HG02571 (cell line): Measurements from ENCODE around the gene KCTD21.
"Not testable (repeated sequence)": the region's sequence is repeated elsewhere in the genome, so short reads cannot be mapped to it uniquely, and the experiment has no call there.

ENCODE experiments used
- ATAC-seq: cut with Tn5 transposase; IDR thresholded peaks from one replicate; pipeline ENCODE4 v1.9.1; 2021; ENCODE audit warnings: mild to moderate bottlenecking, moderate library complexity; ENCODE audit not compliant: unreplicated experiment

Gene KCTD21

GRCh38 chr11:78188286-78189173, at the start of gene KCTD21, which contains the start of gene USP35:
Gene KCTD21 (minus strand): TSS chr11:78188626. CDS start chr11:78174554, 14,072 bp downstream.
Gene USP35 (plus strand): TSS chr11:78188919. CDS start chr11:78196246, 7,327 bp downstream.
- peak; percentile 92 for ATAC-seq

- ATAC-seq: no peak
These were observed 49.0 kb upstream of the KCTD21 start for GRCh38 chr11:78237293-78238046.

GRCh38 chr11:78234006-78234405, 45.6 kb upstream of the KCTD21 start:
- ATAC-seq: no peak

GRCh38 chr11:78233046-78233445, 44.6 kb upstream of the KCTD21 start:
- ATAC-seq: not testable (repeated sequence)

- no peak for ATAC-seq
These were observed 43.6 kb upstream of the KCTD21 start for GRCh38 chr11:78231962-78232501.

GRCh38 chr11:78230161-78230877, 41.9 kb upstream of the KCTD21 start:
- no peak for ATAC-seq

GRCh38 chr11:78229106-78229505, 40.7 kb upstream of the KCTD21 start:
- ATAC-seq: no peak

GRCh38 chr11:78228467-78228866, 40.0 kb upstream of the KCTD21 start:
- ATAC-seq: no peak

- ATAC-seq: no peak
These were observed 39.5 kb upstream of the KCTD21 start for GRCh38 chr11:78227921-78228320.

GRCh38 chr11:78226684-78227680, 38.6 kb upstream of the KCTD21 start:
- no peak for ATAC-seq

- no peak for ATAC-seq
These were observed 36.5 kb upstream of the KCTD21 start for GRCh38 chr11:78224906-78225420.

GRCh38 chr11:78224506-78224905, 36.1 kb upstream of the KCTD21 start:
- ATAC-seq: no peak

- peak; percentile 69 for ATAC-seq
These were observed 35.0 kb upstream of the KCTD21 start for GRCh38 chr11:78223320-78223954.

- not testable (repeated sequence) for ATAC-seq
These were observed 34.3 kb upstream of the KCTD21 start for GRCh38 chr11:78222726-78223125.

- no peak for ATAC-seq
These were observed 33.2 kb upstream of the KCTD21 start for GRCh38 chr11:78221396-78222315.

GRCh38 chr11:78220218-78221157, 32.1 kb upstream of the KCTD21 start:
- ATAC-seq: no peak
